Mammary epithelial cell (primary cell): ENCODE data around the gene ATP11A.

Source experiments
- EZH2 ChIP-seq: IDR thresholded peaks from 2 replicates; pipeline ENCODE4 v1.6.1; 2012; ENCODE audit warnings: low read length, inconsistent platforms, borderline replicate concordance
- TF ChIP-seq, protein P1 (sequence below), 2 donors: IDR thresholded peaks in 1 of 2; conservative IDR thresholded peaks in 1 of 2; 2 replicates each; pipeline ENCODE4 v1.5.1; 2011 to 2012; ENCODE audit warnings: inconsistent platforms in 2 of 2, low read length in 2 of 2, mild to moderate bottlenecking in 2 of 2, control low read depth in 1 of 2, low read depth in 1 of 2; ENCODE audit not compliant: insufficient read depth in 1 of 2; ENCODE audit errors: extremely low read depth in 1 of 2

DNA sequence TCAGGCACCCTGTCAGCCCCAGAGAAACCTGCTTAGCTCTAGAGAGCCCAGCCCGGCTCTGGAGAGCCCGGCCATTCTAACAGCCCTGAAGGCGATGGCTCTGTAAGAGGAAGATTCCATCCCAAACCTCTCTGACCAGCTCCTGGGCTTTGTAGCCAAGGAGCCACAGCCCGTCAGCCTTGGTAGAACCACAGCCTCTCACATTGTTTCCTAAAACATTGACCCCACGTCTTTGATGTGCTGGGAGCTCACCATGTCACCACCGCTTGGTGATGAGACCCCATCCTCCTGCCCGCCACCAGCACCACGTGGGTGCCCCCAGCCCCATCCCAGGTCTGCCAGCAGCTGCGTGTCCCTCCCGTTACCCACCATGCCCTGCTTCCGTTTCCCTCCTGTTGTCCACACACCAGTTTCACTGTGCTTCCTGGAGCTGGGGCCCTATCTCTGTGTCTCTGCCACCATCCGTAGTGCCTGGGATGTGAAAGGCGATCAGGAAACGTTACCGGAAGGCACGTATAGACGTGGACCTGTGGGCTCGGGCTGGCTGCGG is 185.0 kb downstream of the ATP11A start:
- TF ChIP-seq, protein P1, sequence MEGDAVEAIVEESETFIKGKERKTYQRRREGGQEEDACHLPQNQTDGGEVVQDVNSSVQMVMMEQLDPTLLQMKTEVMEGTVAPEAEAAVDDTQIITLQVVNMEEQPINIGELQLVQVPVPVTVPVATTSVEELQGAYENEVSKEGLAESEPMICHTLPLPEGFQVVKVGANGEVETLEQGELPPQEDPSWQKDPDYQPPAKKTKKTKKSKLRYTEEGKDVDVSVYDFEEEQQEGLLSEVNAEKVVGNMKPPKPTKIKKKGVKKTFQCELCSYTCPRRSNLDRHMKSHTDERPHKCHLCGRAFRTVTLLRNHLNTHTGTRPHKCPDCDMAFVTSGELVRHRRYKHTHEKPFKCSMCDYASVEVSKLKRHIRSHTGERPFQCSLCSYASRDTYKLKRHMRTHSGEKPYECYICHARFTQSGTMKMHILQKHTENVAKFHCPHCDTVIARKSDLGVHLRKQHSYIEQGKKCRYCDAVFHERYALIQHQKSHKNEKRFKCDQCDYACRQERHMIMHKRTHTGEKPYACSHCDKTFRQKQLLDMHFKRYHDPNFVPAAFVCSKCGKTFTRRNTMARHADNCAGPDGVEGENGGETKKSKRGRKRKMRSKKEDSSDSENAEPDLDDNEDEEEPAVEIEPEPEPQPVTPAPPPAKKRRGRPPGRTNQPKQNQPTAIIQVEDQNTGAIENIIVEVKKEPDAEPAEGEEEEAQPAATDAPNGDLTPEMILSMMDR (conservative IDR thresholded peaks at IDR 0.05 in 1 of 2, IDR thresholded peaks at IDR 0.05 in 1 of 2; ENCODE audit: extremely low read depth in 1 of 2, insufficient read depth in 1 of 2, low read depth in 1 of 2, low read length in 2 of 2), result no peak
- TF ChIP-seq EZH2, result no peak
